Spinal cord (tissue), 10 donors: ENCODE data around the gene TPTE. TPM values are rescaled to one million over a fixed set of nuclear protein-coding genes. Genes with fewer than 3 reads are reported as not detected.
"Not testable (repeated sequence)": the region's sequence is repeated elsewhere in the genome, so short reads cannot be mapped to it uniquely, and the experiment has no call there.

ENCODE experiments used
- DNase-seq, 6 donors: peaks; one replicate each; pipeline versions ENCODE4 v3.0.0 to v3.0.0-alpha.2; 2013 to 2015; ENCODE audit warnings: low spot score in 6 of 6, low read depth in 4 of 6
- H3K27ac ChIP-seq: one replicate; pipeline ENCODE4 v1.5.1; 2013; ENCODE audit warnings: low read depth, low read length, control low read depth
- H3K27me3 ChIP-seq: one replicate; pipeline ENCODE4 v1.6.1; 2013; ENCODE audit warnings: low read length; ENCODE audit not compliant: control insufficient read depth, insufficient read depth
- H3K36me3 ChIP-seq: one replicate; pipeline ENCODE4 v1.6.1; 2013; ENCODE audit warnings: low read length; ENCODE audit not compliant: control insufficient read depth, insufficient read depth
- H3K4me1 ChIP-seq: one replicate; pipeline ENCODE4 v1.6.1; 2013; ENCODE audit warnings: low read length; ENCODE audit not compliant: control insufficient read depth, insufficient read depth
- H3K4me3 ChIP-seq: one replicate; pipeline ENCODE4 v1.5.1; 2013; ENCODE audit warnings: low read depth, low read length, control low read depth
- H3K9me3 ChIP-seq: one replicate; pipeline ENCODE4 v1.6.1; 2013; ENCODE audit warnings: low read length; ENCODE audit not compliant: control insufficient read depth, insufficient read depth
- WGBS: methylation state at CpG from one replicate; pipeline ENCODE4 v1.1.5; 2013; ENCODE audit warnings: missing lambda C conversion rate; ENCODE audit not compliant: insufficient coverage; 5-methylcytosine and 5-hydroxymethylcytosine counted together
- polyA plus RNA-seq, 2 donors: library from polyadenylated mRNA; unstranded; fragments of 120-200 nt; gene quantifications; one replicate each; pipeline ENCODE4 v1.2.1, GENCODE V29; 2013; ENCODE audit not compliant: insufficient read length in 2 of 2
- small RNA-seq: library from RNA; depleted of rRNA; stranded (forward); fragments of <200 nt; gene quantifications from one replicate; pipeline ENCODE3, GENCODE V24; 2014; ENCODE audit warnings: low replicate concordance
- total RNA-seq, 2 donors: library from RNA; depleted of rRNA in 1 of 2; stranded (reverse); fragments of 120-200 nt in 1 of 2; fragments of >200 nt in 1 of 2; gene quantifications; one replicate each; pipeline versions ENCODE4 v1.2.3 to v1.2.4, GENCODE V29; 2013 to 2014
- donor health status: healthy.

The TPTE gene
- total and polyA plus RNA-seq, 4 donors: 0.16 TPM; not detected in 3

DNA sequence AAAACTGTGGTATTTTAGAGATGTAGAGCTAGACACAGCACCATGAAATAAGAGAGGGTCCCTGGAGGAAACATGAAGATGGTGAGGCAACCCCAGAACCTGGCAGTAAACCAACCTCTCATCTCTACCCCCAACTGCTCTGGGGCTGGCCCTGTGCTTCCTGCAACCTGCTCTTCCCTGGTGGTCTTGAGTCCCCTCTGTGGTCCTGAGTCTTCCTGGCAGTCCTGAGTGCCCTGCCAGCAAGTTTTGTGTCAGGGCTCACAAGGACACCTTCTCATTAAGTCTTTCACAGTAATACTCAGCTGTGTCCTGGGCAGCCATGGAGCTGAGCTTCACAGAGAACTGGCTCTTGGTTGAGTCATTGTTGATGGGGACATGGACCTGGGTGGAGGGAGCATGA, 118.4 kb downstream of the TPTE start:
- not testable (repeated sequence) for H3K36me3 ChIP-seq, H3K4me1 ChIP-seq

DNA sequence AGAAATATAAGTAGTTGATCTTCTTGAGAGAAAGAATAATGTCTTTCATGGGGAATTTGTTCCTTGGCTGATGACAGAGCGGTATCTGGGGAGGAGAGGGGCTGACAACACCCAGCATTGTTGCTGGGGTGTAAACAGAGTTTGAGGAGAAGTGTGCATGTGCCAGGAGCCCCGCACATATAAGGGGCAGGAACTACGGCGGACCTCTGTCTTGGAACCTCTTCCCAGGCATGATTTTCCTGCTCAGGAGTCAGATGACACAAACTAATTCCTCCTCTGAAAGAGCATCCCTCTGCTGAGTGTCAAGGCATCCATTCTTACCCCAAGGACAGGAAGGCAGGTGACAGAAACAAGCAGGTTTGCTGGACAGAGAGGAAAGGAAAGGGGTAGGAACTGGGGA, 119.1 kb downstream of the TPTE start:
- Histone ChIP-seq H3K4me1 (no peaks in the 10 kb centered on the region), H3K9me3 (peaks cover 2% of the 10 kb centered on the region), H3K27me3 (no peaks in the 10 kb centered on the region), H3K36me3 (no peaks in the 10 kb centered on the region), H3K4me3 (no peak overlapping the region), H3K27ac (no peak overlapping the region)
- WGBS: 26% methylated on average over 4 of the region's 4 CpGs
- DNase-seq: no peak

More for the DNA sequence above, 118.4 kb downstream of the TPTE start:
- not testable (repeated sequence) for H3K9me3 ChIP-seq, H3K27me3 ChIP-seq, H3K27ac ChIP-seq, H3K4me3 ChIP-seq, DNase-seq

DNA sequence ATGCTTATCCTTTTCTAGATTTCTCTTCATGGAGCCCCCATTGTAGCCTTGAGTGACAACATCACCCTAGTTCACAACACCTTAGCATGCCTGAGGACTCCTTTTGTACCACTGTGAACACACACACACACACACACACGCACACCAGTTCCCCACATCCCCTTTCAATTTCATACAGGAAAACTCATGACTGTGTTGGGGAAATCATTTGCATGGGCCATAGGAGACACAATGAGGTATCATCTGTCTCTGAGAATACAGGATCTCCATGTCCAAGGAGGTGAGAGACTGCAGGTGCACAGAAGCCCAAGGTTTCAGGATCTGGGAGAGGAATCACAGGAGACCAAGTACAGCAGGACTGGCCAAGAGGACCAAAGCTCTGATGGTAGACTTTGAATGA, 119.7 kb downstream of the TPTE start:
- no peaks in the 10 kb centered on the region for H3K27me3 ChIP-seq
- H3K9me3 ChIP-seq: peaks cover 2% of the 10 kb centered on the region
- no peak overlapping the region for H3K4me3 ChIP-seq
- H3K36me3 ChIP-seq: no peaks in the 10 kb centered on the region
- no peak for DNase-seq
- H3K4me1 ChIP-seq: no peaks in the 10 kb centered on the region
- H3K27ac ChIP-seq: no peak overlapping the region
- no CpG with 5 or more reads among the region's 1 CpG for WGBS

DNA sequence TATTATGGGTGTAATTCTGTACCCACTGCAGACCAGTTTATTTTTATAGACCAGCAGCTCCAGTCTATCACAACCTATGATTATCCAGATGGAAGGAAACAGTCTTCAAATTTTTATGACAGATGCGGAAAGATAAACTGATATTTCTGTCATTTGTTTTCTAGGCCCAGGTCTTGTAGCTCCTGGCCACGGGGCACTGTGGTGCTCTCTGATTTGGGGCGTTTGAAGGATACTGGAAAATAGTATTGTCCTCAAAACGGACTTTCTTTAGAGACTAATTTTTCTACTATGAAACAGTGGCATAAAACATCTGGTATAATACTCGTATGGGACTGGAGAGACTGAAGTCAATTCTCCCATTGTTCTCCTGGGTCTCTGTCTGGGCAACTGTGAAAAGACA, 124.3 kb downstream of the TPTE start:
- not testable (repeated sequence) for H3K9me3 ChIP-seq, DNase-seq, H3K4me3 ChIP-seq, H3K36me3 ChIP-seq, H3K27ac ChIP-seq, H3K4me1 ChIP-seq, H3K27me3 ChIP-seq
- 40% methylated on average over 1 of the region's 5 CpGs for WGBS

DNA sequence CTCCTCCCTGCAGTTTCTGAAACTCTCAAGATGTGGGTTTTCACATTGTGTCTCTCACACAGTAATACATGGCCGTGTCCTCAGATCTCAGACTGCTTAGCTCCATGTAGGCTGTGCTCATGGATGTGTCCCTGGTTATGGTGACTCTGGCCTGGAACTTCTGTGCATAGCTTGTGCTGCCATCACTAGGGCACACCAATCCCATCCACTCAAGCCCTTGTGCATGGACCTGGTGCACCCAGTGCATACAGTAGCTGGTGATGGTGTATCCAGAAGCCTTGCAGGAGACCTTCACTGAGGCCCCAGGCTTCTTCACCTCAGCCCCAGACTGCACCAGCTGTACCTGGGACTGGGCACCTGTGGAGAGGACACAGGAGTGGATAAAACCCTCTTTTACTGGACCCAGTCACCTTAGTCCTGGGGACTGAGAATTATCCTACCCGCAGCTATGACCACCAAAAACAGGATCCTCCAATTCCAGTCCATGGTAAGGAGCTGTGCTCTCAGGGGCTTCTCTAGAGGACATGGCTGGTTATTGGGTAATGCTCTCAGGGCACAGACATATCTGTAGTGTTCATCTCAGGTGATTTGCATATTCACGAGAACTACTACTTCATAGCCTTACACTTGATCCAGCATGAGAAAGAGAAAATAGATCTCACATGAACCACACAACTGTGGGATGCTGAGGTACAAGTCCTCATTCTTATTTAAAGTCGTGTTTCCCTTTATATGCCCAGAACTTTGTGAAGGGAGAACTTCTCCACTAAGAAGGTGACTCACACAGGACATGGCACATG, 128.2 kb downstream of the TPTE start:
- H3K9me3 ChIP-seq, H3K36me3 ChIP-seq, H3K4me1 ChIP-seq, H3K27me3 ChIP-seq, H3K27ac ChIP-seq, H3K4me3 ChIP-seq, DNase-seq: not testable (repeated sequence)
- 36% methylated on average over 3 of the region's 4 CpGs for WGBS

DNA sequence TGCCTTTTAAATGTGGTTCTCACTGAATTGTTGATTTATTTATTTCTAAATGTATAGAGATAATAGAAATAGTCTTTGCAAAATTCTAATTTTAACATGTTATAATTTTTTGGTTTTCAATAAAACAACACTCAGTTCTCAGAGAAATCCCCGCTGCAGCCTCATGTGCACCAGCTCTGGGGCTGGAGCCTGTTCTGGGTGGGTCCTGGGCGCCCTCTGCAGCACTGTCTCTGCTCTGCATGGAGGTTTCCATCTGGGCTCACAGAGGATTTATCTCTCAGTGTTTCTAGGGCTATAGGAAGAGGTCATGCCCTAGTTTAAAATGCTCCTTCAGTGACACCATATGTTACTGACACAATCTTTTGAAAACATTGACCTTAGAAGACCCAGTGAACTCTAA, 128.9 kb downstream of the TPTE start:
- H3K36me3 ChIP-seq, H3K27ac ChIP-seq, H3K4me1 ChIP-seq, H3K4me3 ChIP-seq, H3K9me3 ChIP-seq, DNase-seq, H3K27me3 ChIP-seq: not testable (repeated sequence)
- no CpG with 5 or more reads among the region's 2 CpGs for WGBS

Small RNA genes within 50 kb of the gene (small RNA-seq; reads per million reads assigned to genes)
- gene CYCSP41: not detected
